GM18873 (cell line): Measurements from ENCODE around the gene NIF3L1.
A peak's percentile ranks its signal among the peaks of the same experiment; 100 is the strongest.

Experiments
- ATAC-seq: cut with Tn5 transposase; IDR thresholded peaks from one replicate; pipeline ENCODE4 v1.9.1; 2021; ENCODE audit warnings: mild to moderate bottlenecking, moderate library complexity, moderate number of reproducible peaks; ENCODE audit not compliant: unreplicated experiment, low FRiP score

Gene NIF3L1

DNA sequence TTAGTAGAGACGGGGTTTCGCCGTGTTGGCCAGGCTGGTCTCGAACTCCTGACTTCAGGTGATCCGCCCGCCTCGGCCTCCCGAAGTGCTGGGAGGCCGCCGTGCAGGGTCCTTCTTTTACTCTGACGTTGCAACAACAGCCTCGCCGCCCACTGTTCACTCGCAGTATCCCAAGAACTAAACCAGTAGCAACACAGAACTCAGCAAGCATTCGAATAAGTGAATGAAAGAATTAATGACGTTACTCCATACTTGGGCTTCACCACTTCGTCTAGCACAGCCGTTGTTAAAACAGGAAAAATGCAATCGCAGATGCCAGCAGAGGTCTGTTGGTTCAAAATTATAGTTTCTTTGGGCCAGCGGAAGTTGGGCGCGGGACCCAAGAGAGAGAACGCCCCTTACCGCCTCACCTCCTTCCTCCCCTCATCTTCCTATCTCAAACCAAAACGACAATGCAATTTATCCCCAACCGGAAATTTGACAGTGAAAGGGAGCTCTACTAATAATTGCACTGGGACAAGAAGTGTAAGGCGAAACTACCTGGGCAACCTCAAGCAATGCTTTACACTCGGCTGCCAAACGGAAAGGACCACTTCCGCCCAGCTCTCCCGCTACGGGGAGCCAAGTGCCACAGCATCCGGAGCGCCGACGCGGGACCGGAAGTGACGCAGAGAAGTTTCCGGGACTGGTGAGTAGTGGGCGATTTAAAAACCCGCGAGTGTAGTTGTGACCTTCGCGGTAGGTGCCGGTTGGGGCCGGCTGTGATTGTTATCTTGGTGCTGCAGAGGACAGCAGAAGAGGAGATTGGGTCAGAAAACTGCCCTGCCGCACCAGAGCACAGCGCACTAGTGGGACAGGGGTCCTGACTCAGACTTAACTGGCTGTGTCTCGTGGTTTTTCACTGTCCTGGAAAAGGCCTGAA lies at the start of gene NIF3L1, which contains the start of gene PPIL3:
TSS of gene NIF3L1 (plus strand) at position 668 of the 922 bp plus-strand sequence. CDS start 2,573 bp downstream, outside the sequence.
TSS of gene PPIL3 (minus strand) at position 374 of the 922 bp plus-strand sequence. CDS start 1,462 bp downstream, outside the sequence.
- peak; percentile 81 for ATAC-seq

GRCh38 chr2:200839513-200839912 lies 49.7 kb upstream of the NIF3L1 start:
- no peak for ATAC-seq

DNA sequence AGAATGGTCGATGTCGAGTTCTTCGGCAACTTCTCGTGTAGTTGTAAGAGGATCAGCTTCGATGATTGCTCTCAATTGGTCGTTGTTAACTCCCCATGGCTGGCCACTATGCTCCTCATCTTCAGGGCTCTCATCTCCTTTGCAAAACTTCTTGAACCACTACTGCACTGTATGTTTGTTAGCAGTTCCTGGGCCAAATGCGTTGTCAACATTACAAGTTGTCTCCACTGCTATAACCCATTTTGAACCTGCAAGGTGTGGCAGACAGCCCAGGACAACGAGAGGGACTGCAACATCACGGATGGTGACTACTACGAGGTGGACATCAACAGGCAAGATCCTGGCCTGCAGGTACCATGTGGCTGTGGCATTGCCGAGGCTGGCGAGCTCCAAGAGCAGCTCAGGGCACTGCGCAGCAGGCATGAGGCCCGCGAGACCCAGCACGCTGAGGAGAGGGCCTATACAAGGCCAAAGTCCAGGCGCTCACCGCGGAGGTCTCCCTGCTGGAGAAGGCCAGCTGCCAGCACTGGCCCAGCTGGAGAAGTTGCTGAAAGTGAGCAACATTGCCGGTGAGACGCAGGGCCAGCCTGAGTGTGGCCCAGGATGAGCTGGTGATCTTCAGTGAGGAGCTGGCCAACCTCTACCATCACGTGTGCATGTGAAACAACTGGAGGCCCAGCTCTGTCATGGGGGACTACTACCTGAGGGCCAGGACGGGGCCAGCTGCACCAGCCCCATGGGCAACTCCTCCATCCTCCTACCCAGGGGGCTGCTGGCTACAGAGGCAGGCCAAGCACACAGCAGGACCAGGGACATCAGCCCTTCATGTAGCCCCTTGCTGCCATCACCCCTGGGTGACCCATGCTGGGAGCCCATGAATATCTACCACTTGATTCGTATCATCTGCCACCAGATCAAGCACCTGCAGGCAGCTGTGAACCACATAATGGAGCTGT lies 44.9 kb upstream of the NIF3L1 start:
- ATAC-seq = no peak

GRCh38 chr2:200845194-200845593 lies 44.0 kb upstream of the NIF3L1 start:
- no peak for ATAC-seq

GRCh38 chr2:200845669-200846325 lies 43.4 kb upstream of the NIF3L1 start:
- no peak for ATAC-seq

DNA sequence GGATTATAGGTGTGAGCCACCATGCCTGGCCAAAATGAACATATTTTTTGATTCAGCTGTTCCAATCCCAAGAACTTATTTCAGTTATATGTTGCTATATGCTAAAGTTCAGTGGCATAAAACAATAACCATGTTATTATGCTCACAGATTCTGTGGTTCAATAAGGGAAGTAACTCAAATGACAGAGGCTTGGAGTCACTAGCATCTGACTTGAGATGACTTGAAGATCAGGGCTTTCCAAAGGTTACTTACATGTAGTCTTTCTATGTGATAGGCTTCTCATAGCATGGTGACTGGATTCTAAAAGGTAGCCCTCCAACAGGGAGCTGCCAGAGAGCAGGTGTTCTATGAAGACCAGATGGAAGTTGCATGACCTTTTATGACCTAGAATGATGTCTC lies 41.9 kb upstream of the NIF3L1 start:
- ATAC-seq = no peak

GRCh38 chr2:200847939-200848338 lies 41.2 kb upstream of the NIF3L1 start:
- ATAC-seq = no peak

GRCh38 chr2:200850512-200851256 lies 38.5 kb upstream of the NIF3L1 start:
- no peak for ATAC-seq

DNA sequence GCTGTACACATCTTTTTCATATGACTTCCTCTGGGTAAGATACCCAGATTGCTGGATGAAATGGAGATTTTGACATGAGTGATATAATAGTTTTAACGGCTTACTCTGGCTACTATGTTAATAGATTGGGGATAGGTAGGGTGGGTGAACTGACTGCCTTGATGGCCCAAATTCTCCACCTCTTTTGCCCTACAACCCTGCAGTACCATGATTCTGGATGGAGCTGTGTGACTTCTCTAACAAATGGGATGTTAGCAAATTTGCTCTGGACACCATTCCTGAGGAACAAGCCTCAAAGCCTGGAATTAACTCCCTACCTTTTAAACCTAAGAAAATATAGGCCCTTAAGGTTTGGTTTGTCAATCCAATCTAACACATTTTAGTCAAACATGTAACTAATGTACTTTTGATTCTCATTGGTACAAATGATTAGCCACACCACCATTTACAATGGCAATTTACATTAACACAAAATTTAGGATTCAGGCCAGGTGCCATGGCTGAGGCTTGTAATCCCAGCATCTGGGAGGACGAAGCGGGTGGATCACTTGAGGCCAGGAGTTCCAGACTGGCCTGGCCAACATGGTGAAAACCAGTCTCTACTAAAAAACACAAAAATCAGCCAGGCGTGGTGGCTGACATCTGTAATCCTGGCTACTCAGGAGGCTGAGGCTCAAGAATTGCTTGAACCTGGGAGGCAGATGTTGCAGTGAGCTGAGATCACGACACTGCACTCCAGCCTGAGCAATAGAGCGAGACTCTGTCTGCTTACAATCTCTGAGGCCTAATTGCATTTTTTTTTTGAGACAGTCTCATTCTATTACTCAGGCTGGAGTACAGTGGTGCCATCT lies 37.5 kb upstream of the NIF3L1 start:
- no peak for ATAC-seq

GRCh38 chr2:200852605-200853004 lies 36.6 kb upstream of the NIF3L1 start:
- no peak for ATAC-seq

- no peak for ATAC-seq
Measured at GRCh38 chr2:200856806-200857205, 32.4 kb upstream of the NIF3L1 start.

GRCh38 chr2:200860092-200860795 lies 28.9 kb upstream of the NIF3L1 start:
- ATAC-seq = no peak

DNA sequence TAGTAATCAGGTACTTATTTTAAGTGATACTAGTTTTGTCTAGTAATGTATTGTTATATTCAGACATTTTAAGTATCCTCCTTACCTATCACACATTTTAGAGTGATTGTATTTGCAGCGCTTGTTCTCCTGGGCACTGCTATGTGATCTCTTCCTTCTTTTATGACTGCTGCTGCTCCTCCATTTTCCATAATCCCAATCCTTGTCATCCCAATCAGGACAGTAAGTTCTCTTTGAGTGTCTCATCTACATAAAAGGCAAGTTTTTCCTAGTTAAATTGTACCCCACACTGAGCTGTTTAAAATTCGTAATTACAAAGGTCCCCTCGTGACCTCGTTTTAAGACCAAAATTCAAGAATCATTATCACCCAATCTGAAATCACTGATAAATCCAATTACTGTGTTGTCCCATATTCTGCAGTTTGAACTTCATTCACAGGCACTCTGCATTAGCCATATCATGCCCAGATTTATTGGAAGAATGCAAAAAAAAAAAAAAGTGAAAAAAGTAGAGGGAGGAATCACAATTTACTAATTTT lies 27.5 kb upstream of the NIF3L1 start:
- ATAC-seq = no peak

GRCh38 chr2:200862532-200863000 lies 26.6 kb upstream of the NIF3L1 start:
- no peak for ATAC-seq

DNA sequence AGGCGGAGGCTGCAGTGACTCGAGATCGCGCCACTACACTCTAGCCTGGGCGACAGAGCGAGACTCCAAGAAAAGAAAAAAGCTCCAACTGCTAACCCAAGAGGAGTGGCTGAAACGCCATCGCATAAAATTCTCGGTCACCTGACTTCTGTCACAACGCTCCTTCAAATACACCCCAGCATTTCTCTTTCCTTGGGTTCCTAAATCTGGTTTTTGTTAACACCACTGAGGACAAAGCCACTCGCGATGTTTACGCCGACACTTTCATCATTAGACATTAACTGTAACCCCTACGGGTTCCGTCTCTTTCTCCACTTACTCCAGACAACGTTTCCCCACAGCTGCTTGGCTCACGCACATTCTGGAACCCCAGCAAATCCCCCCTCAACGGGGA lies 25.4 kb upstream of the NIF3L1 start:
- ATAC-seq = peak; percentile 1

GRCh38 chr2:200864176-200865034 lies 24.8 kb upstream of the NIF3L1 start, which contains the start of gene CLK1:
CLK1 (minus strand) TSS chr2:200864658; CDS start chr2:200861862, 2,796 bp downstream.
- ATAC-seq = peak; percentile 78

DNA sequence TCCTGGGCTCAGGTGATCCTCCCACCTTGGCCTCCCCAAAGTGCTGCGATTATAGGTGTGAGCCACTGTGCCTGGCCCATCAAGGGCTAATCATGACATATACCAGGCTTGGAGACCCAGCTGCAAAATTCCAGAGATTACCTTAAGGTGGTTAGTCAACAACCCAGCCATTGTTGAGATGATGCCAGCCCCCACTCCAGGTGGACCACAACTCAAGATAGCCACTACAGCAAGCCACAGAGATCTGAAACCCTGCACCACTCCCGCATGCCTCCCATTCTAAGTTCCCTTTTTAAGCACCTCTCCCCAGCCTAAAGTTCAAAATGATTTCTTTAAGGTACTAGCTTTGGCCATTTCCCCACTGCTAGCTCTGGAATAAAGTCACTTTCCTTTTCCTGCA lies 20.2 kb upstream of the NIF3L1 start:
- no peak for ATAC-seq
